Endothelial cell of umbilical vein (primary cell): ENCODE measurements around the gene GSG1L. TPM values are rescaled to one million over a fixed set of nuclear protein-coding genes. Genes with fewer than 3 reads are reported as not detected.

Source experiments
- BruUV-seq: library from RNA; stranded (reverse); fragments of 400-500 nt; replicated peaks from 2 replicates; lab custom pipeline; 2021; lab: Mats Ljungman, UMichigan
- CTCF ChIA-PET: fragments of 300-600, 350-600 bp; sonication (Branson Sonifier 250); formaldehyde crosslinking; loops from one replicate; lab custom pipeline; 2021; ENCODE audit warnings: antibody characterized with exemption, inconsistent platforms; lab: Charles Lee
- POLR2A ChIA-PET: fragments of 300-600, 350-600 bp; sonication (Branson Sonifier 250); formaldehyde crosslinking; loops from one replicate; lab custom pipeline; 2021; ENCODE audit warnings: antibody characterized with exemption, inconsistent platforms; lab: Charles Lee
- DNase-seq: peaks from one replicate; pipeline ENCODE4 v3.0.0-alpha.2; 2011; ENCODE audit warnings: low read depth, low spot score
- FAIRE-seq: peaks from 2 replicates; lab custom pipeline; 2011; peaks lifted over from hg19 to GRCh38; lab: Jason Lieb, UNC
- H2AFZ ChIP-seq: 2 replicates; pipeline ENCODE4 v1.6.0; 2012; ENCODE audit warnings: low read depth, low read length, control low read depth, inconsistent platforms
- H3K27ac ChIP-seq: 2 replicates; pipeline ENCODE4 v1.5.1; 2011; ENCODE audit warnings: low read depth, mild to moderate bottlenecking, control low read depth, low read length, moderate library complexity; ENCODE audit not compliant: insufficient read depth
- H3K27me3 ChIP-seq, 2 experiments: 2 replicates each; pipeline versions ENCODE4 v1.6.0 to v1.6.1; 2011; ENCODE audit warnings: low read length in 2 of 2, mixed read lengths in 1 of 2; ENCODE audit not compliant: control insufficient read depth in 2 of 2, insufficient read depth in 2 of 2
- H3K36me3 ChIP-seq, 2 experiments: 2 replicates in 1 of 2; 3 replicates in 1 of 2; pipeline ENCODE4 v1.5.1; 2011; ENCODE audit warnings: low read length in 2 of 2, mild to moderate bottlenecking in 1 of 2, moderate library complexity in 1 of 2; ENCODE audit not compliant: control insufficient read depth in 2 of 2, insufficient read depth in 2 of 2; ENCODE audit errors: extremely low read depth in 1 of 2
- H3K4me1 ChIP-seq: 3 replicates; pipeline ENCODE4 v1.5.1; 2011; ENCODE audit warnings: mild to moderate bottlenecking, low read length; ENCODE audit not compliant: control insufficient read depth, insufficient read depth; ENCODE audit errors: extremely low read depth
- H3K4me2 ChIP-seq: 2 replicates; pipeline ENCODE4 v1.6.1; 2011; ENCODE audit warnings: low read length, control low read depth, mixed read lengths; ENCODE audit not compliant: insufficient read depth
- H3K4me3 ChIP-seq, 3 experiments: fragments of 200-600 bp in 1 of 3; sonication (generic), shearing (Covaris generic) in 1 of 3; replicated peaks in 1 of 3; 2 replicates each; pipeline ENCODE4 v1.5.1; 2011 to 2016; ENCODE audit warnings: control low read depth in 3 of 3, low read length in 3 of 3, mild to moderate bottlenecking in 2 of 3, inconsistent platforms in 1 of 3, low read depth in 1 of 3, moderate library complexity in 1 of 3; ENCODE audit not compliant: insufficient read depth in 1 of 3
- H3K79me2 ChIP-seq: 2 replicates; pipeline ENCODE4 v1.6.0; 2012; ENCODE audit warnings: low read length, inconsistent platforms; ENCODE audit not compliant: control insufficient read depth, insufficient read depth
- H3K9ac ChIP-seq: replicated peaks from 2 replicates; pipeline ENCODE3; 2011; ENCODE audit warnings: low read length, control low read depth; ENCODE audit not compliant: insufficient read depth; ENCODE audit errors: extremely low read depth
- H3K9me1 ChIP-seq: replicated peaks from 3 replicates; pipeline ENCODE4 v1.6.0; 2011; ENCODE audit warnings: mild to moderate bottlenecking, low read length; ENCODE audit not compliant: control insufficient read depth, insufficient read depth; ENCODE audit errors: extremely low read depth
- H3K9me3 ChIP-seq: replicated peaks from 2 replicates; pipeline ENCODE4 v1.5.1; 2012; ENCODE audit warnings: low read length, inconsistent platforms; ENCODE audit not compliant: control insufficient read depth, insufficient read depth
- H4K20me1 ChIP-seq: replicated peaks from 2 replicates; pipeline ENCODE3; 2011; ENCODE audit warnings: mild to moderate bottlenecking, low read length; ENCODE audit not compliant: control insufficient read depth, insufficient read depth; ENCODE audit errors: extremely low read depth
- EZH2 ChIP-seq: IDR thresholded peaks from 2 replicates; pipeline ENCODE4 v1.6.1; 2012; ENCODE audit warnings: borderline replicate concordance, low read depth, mild to moderate bottlenecking, moderate library complexity, low read length, inconsistent platforms; ENCODE audit not compliant: severe bottlenecking
- FOS ChIP-seq: IDR thresholded peaks from 2 replicates; pipeline ENCODE4 v1.6.1; 2011; ENCODE audit warnings: mild to moderate bottlenecking, low read length, moderate library complexity, borderline replicate concordance; ENCODE audit not compliant: insufficient read depth
- GATA2 ChIP-seq: IDR thresholded peaks from 2 replicates; pipeline ENCODE4 v1.7.0; 2011; ENCODE audit warnings: low read depth, mild to moderate bottlenecking, moderate library complexity, mixed read lengths, low read length; ENCODE audit not compliant: insufficient read length, insufficient read depth
- JUN ChIP-seq: IDR thresholded peaks from 2 replicates; pipeline ENCODE4 v1.6.1; 2011; ENCODE audit warnings: borderline replicate concordance, low read depth; ENCODE audit not compliant: insufficient read length, insufficient read depth
- MYC ChIP-seq: IDR thresholded peaks from one replicate; pipeline ENCODE4 v1.6.1; 2011; ENCODE audit warnings: mild to moderate bottlenecking, low read depth, low read length
- POLR2A ChIP-seq: IDR thresholded peaks from 2 replicates; pipeline ENCODE4 v1.6.1; 2012; ENCODE audit warnings: low read depth, mild to moderate bottlenecking, control low read depth, low read length
- POLR2AphosphoS5 ChIP-seq: IDR thresholded peaks from 2 replicates; pipeline ENCODE4 v1.6.1; 2012; ENCODE audit warnings: low read depth, mild to moderate bottlenecking, control low read depth, low read length, moderate library complexity; ENCODE audit not compliant: insufficient read depth
- dilution Hi-C: fragments of 300-500 bp; cut with MboI; formaldehyde crosslinking; loops from one replicate; pipeline ENCODE4 v1.15.0; 2019; ENCODE audit warnings: low sequenced_read_pairs; ENCODE audit not compliant: extremely low pct_ligation_motif_present
- intact Hi-C: fragments of 100-400 bp; cut with micrococcal nuclease; formaldehyde crosslinking; loops from one replicate; pipeline ENCODE4 v1.10.0; 2022
- polyA plus RNA-seq, 4 experiments: library from polyadenylated mRNA; depleted of rRNA in 3 of 4; stranded (reverse) in 3 of 4; unstranded in 1 of 4; fragments of >200 nt; gene quantifications; 2 replicates each; pipeline versions ENCODE4 v1.2.1 to v1.2.3, GENCODE V29; 2011 to 2012; ENCODE audit warnings: missing spikeins in 1 of 4
- total RNA-seq: library from RNA; stranded (reverse); gene quantifications from 2 replicates; pipeline ENCODE4 v1.2.3, GENCODE V29; 2021
- TF ChIP-seq, protein P1 (sequence below): IDR thresholded peaks from 2 replicates; pipeline ENCODE4 v1.6.1; 2011; ENCODE audit not compliant: insufficient read depth, insufficient read length
- TF ChIP-seq, protein P2 (sequence below), 2 donors: IDR thresholded peaks; 1 replicate in 1 of 2; 2 replicates in 1 of 2; pipeline ENCODE4 v1.5.1; 2011; ENCODE audit warnings: low read length in 2 of 2, mild to moderate bottlenecking in 2 of 2, moderate library complexity in 2 of 2, control low read depth in 1 of 2, inconsistent platforms in 1 of 2, low read depth in 1 of 2; ENCODE audit not compliant: insufficient read depth in 1 of 2; ENCODE audit errors: extremely low read depth in 1 of 2

The GSG1L gene
- total and polyA plus RNA-seq, 2 donors (not counting 3 experiments of a cell fraction or from before 2014, with no cell fraction given) = 0.06 TPM; not detected in 1

DNA sequence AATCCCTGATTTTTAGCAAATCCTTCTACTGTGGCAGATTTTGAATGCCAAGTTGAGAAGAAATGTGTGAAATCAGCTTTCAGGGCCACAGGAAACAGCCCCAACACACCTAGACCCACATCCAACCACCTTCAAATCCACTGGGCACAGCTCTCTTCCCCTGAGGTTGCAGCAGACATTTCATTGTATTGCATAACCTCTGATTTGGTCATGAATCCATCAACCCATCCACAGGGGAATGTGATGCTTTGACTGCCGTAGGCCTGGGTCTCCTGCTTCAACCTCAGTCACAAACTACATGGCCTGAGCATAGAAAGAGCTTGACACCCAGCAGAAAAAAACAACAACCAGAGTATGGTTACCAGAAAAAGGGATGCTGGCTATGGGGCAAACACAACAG, 145.6 kb downstream of the GSG1L start:
- dilution Hi-C loops = no loop called here
- no TSS peak for BruUV-seq

More for the DNA sequence above, 145.6 kb downstream of the GSG1L start:
- no peaks in the 10 kb centered on the region for H4K20me1 ChIP-seq
- ChIA-PET CTCF (no interaction called here), POLR2A (no interaction called here)
- TF ChIP-seq JUN (no peak), GATA2 (no peak), POLR2AphosphoS5 (no peak), MYC (no peak), FOS (no peak), POLR2A (no peak), EZH2 (no peak)
- TF ChIP-seq, protein P1, sequence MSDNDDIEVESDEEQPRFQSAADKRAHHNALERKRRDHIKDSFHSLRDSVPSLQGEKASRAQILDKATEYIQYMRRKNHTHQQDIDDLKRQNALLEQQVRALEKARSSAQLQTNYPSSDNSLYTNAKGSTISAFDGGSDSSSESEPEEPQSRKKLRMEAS = no peak
- TF ChIP-seq, protein P2, sequence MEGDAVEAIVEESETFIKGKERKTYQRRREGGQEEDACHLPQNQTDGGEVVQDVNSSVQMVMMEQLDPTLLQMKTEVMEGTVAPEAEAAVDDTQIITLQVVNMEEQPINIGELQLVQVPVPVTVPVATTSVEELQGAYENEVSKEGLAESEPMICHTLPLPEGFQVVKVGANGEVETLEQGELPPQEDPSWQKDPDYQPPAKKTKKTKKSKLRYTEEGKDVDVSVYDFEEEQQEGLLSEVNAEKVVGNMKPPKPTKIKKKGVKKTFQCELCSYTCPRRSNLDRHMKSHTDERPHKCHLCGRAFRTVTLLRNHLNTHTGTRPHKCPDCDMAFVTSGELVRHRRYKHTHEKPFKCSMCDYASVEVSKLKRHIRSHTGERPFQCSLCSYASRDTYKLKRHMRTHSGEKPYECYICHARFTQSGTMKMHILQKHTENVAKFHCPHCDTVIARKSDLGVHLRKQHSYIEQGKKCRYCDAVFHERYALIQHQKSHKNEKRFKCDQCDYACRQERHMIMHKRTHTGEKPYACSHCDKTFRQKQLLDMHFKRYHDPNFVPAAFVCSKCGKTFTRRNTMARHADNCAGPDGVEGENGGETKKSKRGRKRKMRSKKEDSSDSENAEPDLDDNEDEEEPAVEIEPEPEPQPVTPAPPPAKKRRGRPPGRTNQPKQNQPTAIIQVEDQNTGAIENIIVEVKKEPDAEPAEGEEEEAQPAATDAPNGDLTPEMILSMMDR (IDR thresholded peaks at IDR 0.05; ENCODE audit: extremely low read depth in 1 of 2, insufficient read depth in 1 of 2, low read depth in 1 of 2, low read length in 2 of 2) = no peak
- H3K9ac ChIP-seq = no peak overlapping the region
- no peaks in the 10 kb centered on the region for H3K9me1 ChIP-seq
- FAIRE-seq = no peak
- H2AFZ ChIP-seq = no peak overlapping the region
- no peak overlapping the region for H3K4me2 ChIP-seq
- H3K79me2 ChIP-seq = no peaks in the 10 kb centered on the region
- intact Hi-C loops = loop anchor here (2.0 kb wide), 1 partner anchor 71 kb away; no protein-coding TSS in a partner anchor
- H3K36me3 ChIP-seq = no peaks in the 10 kb centered on the region
- H3K4me3 ChIP-seq = no peak overlapping the region
- no peaks in the 10 kb centered on the region for H3K9me3 ChIP-seq
- H3K4me1 ChIP-seq = no peaks in the 10 kb centered on the region
- no peaks in the 10 kb centered on the region for H3K27me3 ChIP-seq
- DNase-seq = no peak
- H3K27ac ChIP-seq = no peak overlapping the region
